OCI-LY7 (cell line): ENCODE results near the gene RNF166.

ENCODE experiments used
- EZH2phosphoT487 ChIP-seq: fragments of 200-600 bp; sonication (generic); IDR thresholded peaks from 2 replicates; pipeline ENCODE4 v1.6.1; 2018; ENCODE audit warnings: low read depth, borderline replicate concordance, mild to moderate bottlenecking, mixed run types, antibody characterized with exemption, low read length, moderate library complexity, mixed read lengths
- TF ChIP-seq, protein P1 (sequence below): fragments of 200-600 bp; sonication (generic); conservative IDR thresholded peaks from 2 replicates; pipeline ENCODE4 v1.5.1; 2014; ENCODE audit warnings: mild to moderate bottlenecking, antibody characterized with exemption, low read length, moderate library complexity, mixed read lengths

DNA sequence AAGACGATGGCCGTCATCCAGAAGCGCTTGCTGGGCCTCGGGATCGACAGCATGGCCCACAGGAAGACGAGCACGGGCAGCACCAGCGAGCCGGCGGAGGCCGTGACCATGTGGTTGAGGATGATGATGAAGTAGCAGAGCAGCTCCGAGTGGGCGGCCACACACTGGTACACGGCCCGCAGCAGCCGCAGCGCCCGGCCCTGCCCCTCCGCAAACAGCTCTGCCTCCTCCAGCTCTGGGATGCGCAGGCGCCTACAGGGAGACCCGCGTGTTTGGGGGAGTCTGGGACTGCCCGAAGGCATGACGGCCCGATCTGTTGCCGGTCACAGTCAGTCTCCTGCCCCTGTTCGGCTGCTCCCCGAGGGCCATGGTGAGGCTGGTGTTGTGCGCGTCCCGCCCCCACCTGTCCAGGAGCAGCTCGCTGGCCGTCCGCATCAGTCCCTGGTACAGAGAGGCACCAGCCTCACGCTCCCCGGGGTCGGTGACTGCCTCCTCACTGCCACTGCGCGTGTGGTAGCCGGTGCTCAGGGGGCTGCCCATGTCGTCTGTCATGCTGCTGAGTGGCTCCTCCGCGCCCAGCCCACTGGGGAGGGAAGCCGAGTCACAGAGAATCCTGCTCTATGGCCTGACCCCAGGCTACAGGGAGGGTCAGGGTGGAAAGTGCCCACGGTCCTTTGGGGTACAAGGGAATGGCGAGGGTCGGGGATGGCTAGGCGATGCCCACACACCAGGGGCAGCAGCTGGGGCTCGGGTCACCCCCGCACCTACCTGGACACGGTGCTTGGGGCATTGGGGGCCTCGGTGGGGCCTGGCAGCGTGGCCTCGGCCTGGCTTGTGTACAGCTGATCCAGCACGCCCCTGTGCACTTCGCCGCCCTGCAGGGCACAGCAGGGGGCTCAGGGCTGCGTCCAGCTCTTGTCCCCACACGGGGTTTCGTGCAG is 15.9 kb upstream of the RNF166 start:
- TF ChIP-seq, protein P1, sequence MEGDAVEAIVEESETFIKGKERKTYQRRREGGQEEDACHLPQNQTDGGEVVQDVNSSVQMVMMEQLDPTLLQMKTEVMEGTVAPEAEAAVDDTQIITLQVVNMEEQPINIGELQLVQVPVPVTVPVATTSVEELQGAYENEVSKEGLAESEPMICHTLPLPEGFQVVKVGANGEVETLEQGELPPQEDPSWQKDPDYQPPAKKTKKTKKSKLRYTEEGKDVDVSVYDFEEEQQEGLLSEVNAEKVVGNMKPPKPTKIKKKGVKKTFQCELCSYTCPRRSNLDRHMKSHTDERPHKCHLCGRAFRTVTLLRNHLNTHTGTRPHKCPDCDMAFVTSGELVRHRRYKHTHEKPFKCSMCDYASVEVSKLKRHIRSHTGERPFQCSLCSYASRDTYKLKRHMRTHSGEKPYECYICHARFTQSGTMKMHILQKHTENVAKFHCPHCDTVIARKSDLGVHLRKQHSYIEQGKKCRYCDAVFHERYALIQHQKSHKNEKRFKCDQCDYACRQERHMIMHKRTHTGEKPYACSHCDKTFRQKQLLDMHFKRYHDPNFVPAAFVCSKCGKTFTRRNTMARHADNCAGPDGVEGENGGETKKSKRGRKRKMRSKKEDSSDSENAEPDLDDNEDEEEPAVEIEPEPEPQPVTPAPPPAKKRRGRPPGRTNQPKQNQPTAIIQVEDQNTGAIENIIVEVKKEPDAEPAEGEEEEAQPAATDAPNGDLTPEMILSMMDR = no peak
- TF ChIP-seq EZH2phosphoT487 = no peak
